ENCODE data around the gene SMARCAD1.

Gene SMARCAD1

DNA sequence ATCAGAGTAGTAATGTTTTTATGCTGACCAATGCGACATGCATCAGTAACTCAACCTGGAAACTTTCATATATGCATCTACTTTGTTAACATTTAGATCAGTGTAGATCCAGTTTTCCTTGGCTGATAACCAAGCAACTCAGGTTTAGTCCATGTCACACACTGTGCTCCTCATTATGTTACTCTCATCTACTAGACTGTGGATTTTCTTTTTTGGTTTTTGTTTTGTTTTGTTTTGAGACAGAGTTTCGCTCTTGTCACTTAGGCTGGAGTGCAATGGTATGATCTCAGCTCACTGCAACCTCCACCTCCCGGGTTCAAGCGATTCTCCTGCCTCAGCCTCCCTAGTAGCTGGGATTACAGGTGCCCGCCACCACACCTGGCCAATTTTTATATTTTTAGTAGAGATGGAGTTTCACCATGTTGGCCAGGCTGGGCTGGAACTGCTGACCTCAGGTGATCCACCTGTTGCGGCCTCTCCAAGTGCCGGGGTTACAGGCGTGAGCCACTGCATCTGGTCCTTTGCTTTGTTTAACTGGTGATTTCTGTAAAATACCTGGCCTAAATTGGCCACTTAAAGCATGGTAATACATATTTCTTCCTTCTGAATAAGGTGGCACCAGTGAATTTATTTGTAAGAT, 48.6 kb downstream of the SMARCAD1 start:
- H3K9me3 ChIP-seq, result no peaks in the 10 kb centered on the region
- H3K4me1 ChIP-seq (ENCODE audit: control insufficient read depth in 1 of 2, insufficient read depth in 1 of 2, low read depth in 1 of 2, low read length in 1 of 2), result no peaks in the 10 kb centered on the region
- peaks cover 13% of the 10 kb centered on the region for H3K36me3 ChIP-seq
- H3K27ac ChIP-seq, result no peak overlapping the region
- H3K27me3 ChIP-seq, result no peaks in the 10 kb centered on the region
- TF ChIP-seq, protein P1, sequence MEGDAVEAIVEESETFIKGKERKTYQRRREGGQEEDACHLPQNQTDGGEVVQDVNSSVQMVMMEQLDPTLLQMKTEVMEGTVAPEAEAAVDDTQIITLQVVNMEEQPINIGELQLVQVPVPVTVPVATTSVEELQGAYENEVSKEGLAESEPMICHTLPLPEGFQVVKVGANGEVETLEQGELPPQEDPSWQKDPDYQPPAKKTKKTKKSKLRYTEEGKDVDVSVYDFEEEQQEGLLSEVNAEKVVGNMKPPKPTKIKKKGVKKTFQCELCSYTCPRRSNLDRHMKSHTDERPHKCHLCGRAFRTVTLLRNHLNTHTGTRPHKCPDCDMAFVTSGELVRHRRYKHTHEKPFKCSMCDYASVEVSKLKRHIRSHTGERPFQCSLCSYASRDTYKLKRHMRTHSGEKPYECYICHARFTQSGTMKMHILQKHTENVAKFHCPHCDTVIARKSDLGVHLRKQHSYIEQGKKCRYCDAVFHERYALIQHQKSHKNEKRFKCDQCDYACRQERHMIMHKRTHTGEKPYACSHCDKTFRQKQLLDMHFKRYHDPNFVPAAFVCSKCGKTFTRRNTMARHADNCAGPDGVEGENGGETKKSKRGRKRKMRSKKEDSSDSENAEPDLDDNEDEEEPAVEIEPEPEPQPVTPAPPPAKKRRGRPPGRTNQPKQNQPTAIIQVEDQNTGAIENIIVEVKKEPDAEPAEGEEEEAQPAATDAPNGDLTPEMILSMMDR (IDR thresholded peaks at IDR 0.05), result no peak
- no peak overlapping the region for H3K4me3 ChIP-seq (ENCODE audit: low read depth in 1 of 2, low read length in 1 of 2)

DNA sequence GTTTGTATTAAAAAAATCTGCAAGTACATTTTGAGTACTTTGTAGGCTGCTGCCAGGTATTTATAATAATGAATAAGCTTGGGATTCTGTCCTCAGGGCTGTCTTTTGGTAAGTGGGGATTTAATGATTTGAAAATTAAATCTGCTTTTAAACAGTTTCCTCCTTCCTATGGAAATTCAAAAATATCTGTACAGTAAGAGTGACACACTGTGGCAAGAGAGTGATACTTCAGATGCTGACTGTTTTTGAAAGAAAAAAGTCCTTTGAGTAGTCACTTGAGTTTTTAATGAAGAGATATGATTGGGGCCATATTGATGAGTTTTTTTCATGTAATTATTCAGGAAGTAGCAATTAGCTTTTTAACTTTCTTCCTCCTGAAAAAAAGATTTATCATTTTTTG, 49.2 kb downstream of the SMARCAD1 start:
- H3K27ac ChIP-seq, result no peak overlapping the region
- no peaks in the 10 kb centered on the region for H3K9me3 ChIP-seq
- no peaks in the 10 kb centered on the region for H3K4me1 ChIP-seq (ENCODE audit: control insufficient read depth in 1 of 2, insufficient read depth in 1 of 2, low read depth in 1 of 2, low read length in 1 of 2)
- H3K4me3 ChIP-seq (ENCODE audit: low read depth in 1 of 2, low read length in 1 of 2), result no peak overlapping the region
- peaks cover 13% of the 10 kb centered on the region for H3K36me3 ChIP-seq
- no peaks in the 10 kb centered on the region for H3K27me3 ChIP-seq
- TF ChIP-seq, protein P1 (IDR thresholded peaks at IDR 0.05), result no peak

DNA sequence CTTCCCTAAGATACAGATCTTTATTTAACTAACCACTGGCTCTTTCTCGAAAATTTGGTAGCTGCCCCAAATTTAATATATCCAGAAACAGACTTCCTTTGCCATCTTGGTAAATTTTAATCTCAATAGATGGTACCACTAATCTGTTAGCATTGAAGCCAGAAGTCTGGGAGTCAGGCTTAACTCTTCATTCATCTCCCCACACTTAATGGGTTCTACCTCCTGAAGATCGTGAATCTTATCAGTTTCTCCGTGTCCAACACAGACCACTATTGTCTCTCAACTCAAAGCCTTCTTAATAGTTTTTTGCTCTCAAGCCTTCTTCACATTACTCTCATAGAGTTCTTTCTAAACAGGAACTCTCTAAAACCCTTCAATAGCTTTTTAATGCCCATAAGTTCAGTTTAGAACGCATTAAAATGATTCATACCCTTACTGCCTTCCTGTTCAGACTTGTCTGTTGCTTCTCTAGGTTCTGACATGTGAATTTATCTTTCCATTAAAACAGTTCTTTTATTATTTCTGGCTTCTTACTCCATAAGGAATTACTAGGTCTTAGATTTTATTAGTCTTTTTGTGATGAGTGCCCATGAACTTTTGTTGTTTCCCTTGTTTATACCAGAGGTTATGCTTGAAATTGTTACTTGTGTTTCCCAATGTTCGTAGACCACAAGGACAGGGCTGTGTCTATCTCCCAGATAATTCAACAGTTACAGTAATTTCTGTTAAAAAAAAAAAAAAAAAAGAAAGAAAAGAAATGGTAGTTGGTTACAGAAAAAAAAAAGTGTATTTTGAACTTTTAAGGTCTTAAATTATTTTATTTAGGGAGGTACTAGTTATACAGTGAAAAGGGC, 54.7 kb downstream of the SMARCAD1 start:
- Histone ChIP-seq H3K4me1 (ENCODE audit: control insufficient read depth in 1 of 2, insufficient read depth in 1 of 2, low read depth in 1 of 2, low read length in 1 of 2) (no peaks in the 10 kb centered on the region), H3K36me3 (no peaks in the 10 kb centered on the region), H3K9me3 (no peaks in the 10 kb centered on the region), H3K27me3 (no peaks in the 10 kb centered on the region), H3K4me3 (ENCODE audit: low read depth in 1 of 2, low read length in 1 of 2) (no peak overlapping the region), H3K27ac (no peak overlapping the region)
- TF ChIP-seq, protein P1 (IDR thresholded peaks at IDR 0.05), result no peak

DNA sequence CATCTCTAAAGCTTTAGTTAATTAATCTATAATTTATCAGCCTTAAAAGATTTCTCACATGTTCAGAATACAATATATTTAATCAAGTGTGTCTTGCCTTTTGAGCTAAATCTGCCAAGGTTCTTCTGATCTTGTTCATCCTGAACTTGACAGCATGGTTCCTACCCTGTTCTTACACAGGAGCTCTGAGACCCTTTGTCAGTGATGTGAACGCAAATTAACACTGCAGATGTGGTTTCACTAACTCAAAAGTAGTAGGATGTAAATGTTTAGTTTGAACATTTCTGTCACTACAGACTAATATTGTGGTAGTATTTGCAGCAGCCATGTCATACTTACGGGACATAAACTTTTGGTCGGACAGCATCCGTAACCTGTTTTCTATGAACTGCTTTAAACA, 59.4 kb downstream of the SMARCAD1 start:
- H3K4me3 ChIP-seq (ENCODE audit: low read depth in 1 of 2, low read length in 1 of 2), result no peak overlapping the region
- no peaks in the 10 kb centered on the region for H3K27me3 ChIP-seq
- H3K27ac ChIP-seq, result no peak overlapping the region
- TF ChIP-seq, protein P1 (IDR thresholded peaks at IDR 0.05), result no peak
- H3K4me1 ChIP-seq (ENCODE audit: control insufficient read depth in 1 of 2, insufficient read depth in 1 of 2, low read depth in 1 of 2, low read length in 1 of 2), result no peaks in the 10 kb centered on the region
- no peaks in the 10 kb centered on the region for H3K9me3 ChIP-seq
- no peaks in the 10 kb centered on the region for H3K36me3 ChIP-seq

DNA sequence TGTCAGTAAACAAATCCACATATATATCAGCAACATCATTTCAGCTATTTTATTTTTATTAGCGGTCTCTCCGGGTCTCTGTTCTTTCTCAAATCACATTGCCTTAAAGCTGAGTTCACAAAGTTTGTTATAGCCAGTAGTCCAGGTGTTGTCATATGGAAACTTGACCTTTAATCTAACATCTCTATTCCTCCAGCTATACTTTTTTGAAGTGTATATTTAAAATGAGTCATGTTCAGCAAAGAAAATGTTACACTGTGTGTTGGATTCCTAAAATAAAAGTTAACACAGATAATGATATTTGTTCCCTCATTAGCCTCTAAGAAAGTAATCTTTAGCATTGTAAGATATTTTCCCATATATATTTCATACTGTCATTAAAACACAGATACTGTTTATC, 63.6 kb downstream of the SMARCAD1 start:
- TF ChIP-seq, protein P1 (IDR thresholded peaks at IDR 0.05), result no peak
- Histone ChIP-seq H3K4me3 (ENCODE audit: low read depth in 1 of 2, low read length in 1 of 2) (no peak overlapping the region), H3K27ac (no peak overlapping the region), H3K36me3 (peaks cover 4% of the 10 kb centered on the region), H3K9me3 (no peaks in the 10 kb centered on the region), H3K27me3 (no peaks in the 10 kb centered on the region), H3K4me1 (ENCODE audit: control insufficient read depth in 1 of 2, insufficient read depth in 1 of 2, low read depth in 1 of 2, low read length in 1 of 2) (no peaks in the 10 kb centered on the region)

Data from neutrophil (primary cell).